ENCODE data around the gene OXCT2.

The OXCT2 gene

GRCh38 chr1:39727221-39727931 is 43.8 kb downstream of the OXCT2 start:
- Histone ChIP-seq H3K27ac (no peak overlapping the region), H3K4me1 (no peaks in the 10 kb centered on the region), H3K4me3 (no peak overlapping the region), H3K27me3 (peaks cover 0 to 33% of the 10 kb centered on the region in 2 donors), H3K36me3 (no peaks in the 10 kb centered on the region), H3K9me3 (no peaks in the 10 kb centered on the region)
- no peak for TF ChIP-seq CTCF (IDR thresholded peaks at IDR 0.05)
- no peak for DNase-seq
- intact Hi-C loops (cut with DNase I; ENCODE audit: low total_unique reads): no loop called here

- no peaks in the 10 kb centered on the region for H3K36me3 ChIP-seq
- no peak for TF ChIP-seq CTCF (IDR thresholded peaks at IDR 0.05)
- no peak overlapping the region for H3K4me3 ChIP-seq
- no peaks in the 10 kb centered on the region for H3K4me1 ChIP-seq
- no peak for DNase-seq
- intact Hi-C loops (cut with DNase I; ENCODE audit: low total_unique reads): no loop called here
- peaks cover 0 to 28% of the 10 kb centered on the region in 2 donors for H3K27me3 ChIP-seq
- no peak overlapping the region for H3K27ac ChIP-seq
- H3K9me3 ChIP-seq: no peaks in the 10 kb centered on the region
These were observed 44.5 kb downstream of the OXCT2 start for GRCh38 chr1:39726600-39726999.

- H3K9me3 ChIP-seq: no peaks in the 10 kb centered on the region
- intact Hi-C loops (cut with DNase I; ENCODE audit: low total_unique reads): no loop called here
- no peaks in the 10 kb centered on the region for H3K4me1 ChIP-seq
- no peak overlapping the region for H3K4me3 ChIP-seq
- no peak for TF ChIP-seq CTCF (IDR thresholded peaks at IDR 0.05)
- no peak overlapping the region for H3K27ac ChIP-seq
- H3K36me3 ChIP-seq: no peaks in the 10 kb centered on the region
- DNase-seq: no peak
- peaks cover 0 to 11% of the 10 kb centered on the region in 2 donors for H3K27me3 ChIP-seq
These were observed 48.7 kb downstream of the OXCT2 start for GRCh38 chr1:39722495-39722894.

GRCh38 chr1:39721664-39722063 is 49.5 kb downstream of the OXCT2 start:
- no peak for DNase-seq
- H3K36me3 ChIP-seq: no peaks in the 10 kb centered on the region
- peaks cover 0 to 9% of the 10 kb centered on the region in 2 donors for H3K27me3 ChIP-seq
- no peak overlapping the region for H3K4me3 ChIP-seq
- no peak for TF ChIP-seq CTCF (IDR thresholded peaks at IDR 0.05)
- no peaks in the 10 kb centered on the region for H3K9me3 ChIP-seq
- H3K4me1 ChIP-seq: no peaks in the 10 kb centered on the region
- no peak overlapping the region for H3K27ac ChIP-seq
- intact Hi-C loops (cut with DNase I; ENCODE audit: low total_unique reads): no loop called here

GRCh38 chr1:39720094-39720999 is 50.8 kb downstream of the OXCT2 start:
- intact Hi-C loops (cut with DNase I; ENCODE audit: low total_unique reads): no loop called here
- no peak for DNase-seq

More at GRCh38 chr1:39720094-39720999, 50.8 kb downstream of the OXCT2 start:
- no peak overlapping the region for H3K4me3 ChIP-seq
- peak; percentile 65 to 80 for TF ChIP-seq CTCF (IDR thresholded peaks at IDR 0.05)
- no peaks in the 10 kb centered on the region for H3K9me3 ChIP-seq
- H3K36me3 ChIP-seq: no peaks in the 10 kb centered on the region
- no peak overlapping the region for H3K27ac ChIP-seq
- no peaks in the 10 kb centered on the region for H3K4me1 ChIP-seq
- H3K27me3 ChIP-seq: peaks cover 0 to 7% of the 10 kb centered on the region in 2 donors
